ENCODE measurements around the gene EYA2.

EYA2 gene

DNA sequence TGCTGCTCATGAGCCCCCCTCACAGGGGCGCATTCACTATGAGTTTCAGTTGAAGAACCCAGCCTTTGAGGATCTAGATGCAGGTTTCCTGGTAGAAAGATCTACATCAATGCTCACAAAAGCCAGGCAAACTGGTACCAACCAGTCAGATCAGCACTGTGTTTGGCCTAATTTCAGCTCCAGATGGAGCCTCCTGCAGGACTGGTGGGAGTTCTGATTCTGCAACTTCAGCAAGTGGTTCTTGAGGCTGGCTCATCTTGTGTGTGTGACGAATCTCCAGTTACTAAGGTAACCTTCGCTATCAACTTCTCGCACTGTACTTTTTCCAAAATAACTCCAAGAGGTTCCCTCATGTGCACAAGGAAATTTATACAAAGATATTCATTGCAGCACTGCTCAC lies 343.1 kb downstream of the EYA2 start:
- DNase-seq: no peak
